Hepatocyte (in vitro differentiated cells): ENCODE measurements around the gene EBP.

Experiments
- CTCF ChIP-seq: fragments of 200-600 bp; sonication (generic); IDR thresholded peaks from 2 replicates; pipeline ENCODE4 v1.5.1; 2016; ENCODE audit warnings: antibody characterized with exemption, mild to moderate bottlenecking; ENCODE audit not compliant: poor library complexity
- EZH2phosphoT487 ChIP-seq: fragments of 200-600 bp; sonication (generic); IDR thresholded peaks from one replicate; pipeline ENCODE4 v1.6.1; 2018; ENCODE audit warnings: antibody characterized with exemption, mild to moderate bottlenecking, low read depth, moderate library complexity; ENCODE audit not compliant: unreplicated experiment, severe bottlenecking

- TF ChIP-seq CTCF: peak; percentile 16
- TF ChIP-seq EZH2phosphoT487: no peak
Observed at GRCh38 chrX:48574270-48575266, 53.0 kb downstream of the EBP start, which contains the start of gene RBM3.
